IPS-18a (cell line): ENCODE results near the gene SH3RF1.

Source experiments
- H3K27ac ChIP-seq: one replicate; pipeline ENCODE4 v1.5.1; 2013; ENCODE audit warnings: low read length
- H3K27me3 ChIP-seq: one replicate; pipeline ENCODE4 v1.6.1; 2013; ENCODE audit warnings: mild to moderate bottlenecking, low read length; ENCODE audit not compliant: control insufficient read depth, insufficient read depth
- H3K36me3 ChIP-seq: one replicate; pipeline ENCODE4 v1.6.1; 2013; ENCODE audit warnings: low read depth, low read length; ENCODE audit not compliant: control insufficient read depth
- H3K4me1 ChIP-seq: one replicate; pipeline ENCODE4 v1.6.1; 2013; ENCODE audit warnings: low read depth, low read length; ENCODE audit not compliant: control insufficient read depth
- H3K4me3 ChIP-seq: one replicate; pipeline ENCODE4 v1.5.1; 2013; ENCODE audit warnings: low read length
- H3K9ac ChIP-seq: one replicate; pipeline ENCODE4 v1.6.1; 2013; ENCODE audit warnings: mild to moderate bottlenecking, low read length, moderate library complexity
- H3K9me3 ChIP-seq: one replicate; pipeline ENCODE4 v1.6.1; 2013; ENCODE audit warnings: low read depth, low read length; ENCODE audit not compliant: control insufficient read depth

The SH3RF1 gene

DNA sequence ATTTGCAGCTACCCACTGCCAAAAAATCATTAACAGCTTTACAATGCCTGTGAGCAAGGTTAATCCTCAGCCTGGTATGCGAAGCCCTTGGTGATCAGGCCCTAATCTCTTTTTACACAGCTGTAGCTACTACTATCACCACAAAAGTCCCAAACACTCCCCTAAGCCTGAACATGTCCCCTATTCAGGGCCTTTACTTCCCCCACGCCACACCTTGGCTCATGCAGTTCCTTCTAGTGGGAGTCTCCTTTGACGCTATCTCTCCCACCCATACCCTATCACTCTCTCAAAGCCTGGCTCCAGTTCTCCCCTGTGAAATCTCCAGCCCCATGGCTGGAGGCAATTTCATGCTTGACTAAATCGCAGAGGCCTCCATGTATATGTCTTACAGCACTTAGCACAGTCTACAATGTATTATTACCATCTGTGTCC is 170.1 kb downstream of the SH3RF1 start:
- peaks cover 11% of the 10 kb centered on the region for H3K4me1 ChIP-seq
- no peak overlapping the region for H3K27ac ChIP-seq
- no peak overlapping the region for H3K4me3 ChIP-seq
- no peaks in the 10 kb centered on the region for H3K9me3 ChIP-seq
- peaks cover 6% of the 10 kb centered on the region for H3K36me3 ChIP-seq
- H3K9ac ChIP-seq = no peak overlapping the region
- no peaks in the 10 kb centered on the region for H3K27me3 ChIP-seq

DNA sequence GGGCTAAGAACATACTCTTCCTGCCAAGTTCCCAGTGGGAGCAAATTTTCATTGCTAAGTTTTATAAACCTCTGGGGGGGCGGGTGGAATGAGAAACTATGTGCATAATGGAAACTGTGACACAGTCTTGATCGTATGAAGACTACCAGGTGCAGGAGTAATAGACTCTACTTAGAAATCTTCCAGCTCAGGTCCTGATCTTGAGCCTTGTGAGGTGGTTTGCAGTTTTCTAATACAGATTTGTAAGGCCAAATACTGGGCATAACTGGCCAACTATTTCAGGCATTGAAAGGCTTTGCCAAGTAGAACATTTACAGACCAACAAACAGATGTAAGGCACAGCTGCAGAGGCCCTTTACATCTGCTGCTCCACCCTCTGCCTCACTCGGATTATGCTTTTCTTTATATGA is 171.0 kb downstream of the SH3RF1 start:
- no peak overlapping the region for H3K27ac ChIP-seq
- H3K27me3 ChIP-seq = no peaks in the 10 kb centered on the region
- peaks cover 11% of the 10 kb centered on the region for H3K4me1 ChIP-seq
- no peaks in the 10 kb centered on the region for H3K9me3 ChIP-seq
- peaks cover 6% of the 10 kb centered on the region for H3K36me3 ChIP-seq
- H3K4me3 ChIP-seq = no peak overlapping the region
- H3K9ac ChIP-seq = no peak overlapping the region

DNA sequence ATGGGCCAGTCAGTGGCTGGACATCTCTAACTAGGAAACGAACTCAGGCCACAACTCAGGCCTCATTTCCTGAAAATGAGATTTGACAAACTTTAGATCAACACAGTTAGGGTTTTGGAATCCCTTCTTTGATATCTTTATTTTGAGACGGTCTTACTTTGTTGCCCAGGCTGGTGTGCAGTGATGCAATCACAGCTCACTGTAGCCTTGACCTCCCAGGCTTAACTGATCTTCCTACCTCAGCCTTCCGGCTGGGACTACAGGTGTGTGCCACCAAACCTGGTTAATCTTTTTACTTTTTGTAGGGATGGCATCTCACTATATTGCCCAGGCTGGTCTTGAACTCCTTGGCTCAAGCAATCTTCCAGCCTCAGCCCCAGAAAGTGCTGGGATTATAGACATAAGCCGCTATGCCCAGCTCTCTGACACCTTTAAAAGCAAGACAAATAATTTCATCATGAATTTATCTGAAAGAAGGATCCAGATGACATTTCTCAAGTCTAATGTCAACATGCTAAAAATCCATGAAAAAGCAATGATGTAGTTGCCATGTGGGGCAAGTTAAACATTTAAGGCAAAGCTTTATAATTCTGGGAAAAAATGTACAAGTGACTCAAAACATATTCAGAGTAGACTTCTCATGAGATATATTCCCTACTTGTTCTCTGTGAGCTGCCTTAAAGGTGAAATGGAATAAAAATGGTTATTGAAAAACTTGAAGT is 171.6 kb downstream of the SH3RF1 start:
- Histone ChIP-seq H3K9me3 (no peaks in the 10 kb centered on the region), H3K27ac (no peak overlapping the region), H3K4me1 (peaks cover 8% of the 10 kb centered on the region), H3K27me3 (no peaks in the 10 kb centered on the region), H3K36me3 (peaks cover 6% of the 10 kb centered on the region), H3K9ac (no peak overlapping the region), H3K4me3 (no peak overlapping the region)

DNA sequence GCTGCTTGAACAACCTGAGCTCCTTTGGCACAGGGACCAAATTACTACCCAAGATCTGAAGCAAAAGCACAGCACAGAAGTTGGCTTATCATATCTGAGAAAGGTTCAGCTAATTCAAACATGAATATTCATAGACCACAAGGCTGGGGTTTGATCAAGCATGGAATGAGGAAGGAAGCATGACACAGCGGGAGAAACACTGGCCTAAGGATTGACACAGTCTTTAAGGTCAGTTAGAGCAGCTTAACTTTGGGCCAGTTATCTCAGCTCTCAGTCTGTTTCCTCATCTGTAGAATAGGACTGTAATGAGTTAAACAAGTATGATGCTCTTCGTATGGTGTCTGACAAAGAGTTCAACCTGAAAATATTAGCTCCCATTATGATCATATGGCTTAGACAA is 172.2 kb downstream of the SH3RF1 start:
- H3K27me3 ChIP-seq = no peaks in the 10 kb centered on the region
- no peaks in the 10 kb centered on the region for H3K9me3 ChIP-seq
- no peak overlapping the region for H3K27ac ChIP-seq
- H3K9ac ChIP-seq = no peak overlapping the region
- no peak overlapping the region for H3K4me3 ChIP-seq
- peaks cover 6% of the 10 kb centered on the region for H3K36me3 ChIP-seq
- H3K4me1 ChIP-seq = peaks cover 4% of the 10 kb centered on the region

DNA sequence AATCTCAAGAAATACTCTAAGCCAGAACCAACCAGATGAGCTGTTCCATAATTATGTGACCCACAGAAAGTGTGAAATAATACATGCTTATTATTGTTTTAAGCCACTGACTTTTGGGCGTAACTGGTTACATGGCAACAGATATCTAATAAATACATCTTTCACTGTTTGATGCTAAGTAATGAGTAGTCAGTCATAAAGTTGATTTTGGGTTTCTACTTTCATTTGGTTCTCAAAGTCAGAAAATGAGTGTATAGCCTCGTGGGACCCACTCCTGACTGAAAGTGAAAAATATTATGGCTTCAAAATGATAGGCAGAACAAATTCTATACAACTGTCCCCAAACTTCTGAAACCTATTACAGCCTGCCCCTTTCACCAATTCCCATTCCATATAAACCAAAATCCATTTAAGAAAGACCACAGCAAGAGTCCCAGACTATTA is 172.7 kb downstream of the SH3RF1 start:
- H3K9me3 ChIP-seq = no peaks in the 10 kb centered on the region
- H3K9ac ChIP-seq = no peak overlapping the region
- H3K27ac ChIP-seq = no peak overlapping the region
- H3K4me1 ChIP-seq = no peaks in the 10 kb centered on the region
- no peaks in the 10 kb centered on the region for H3K27me3 ChIP-seq
- peaks cover 6% of the 10 kb centered on the region for H3K36me3 ChIP-seq
- H3K4me3 ChIP-seq = no peak overlapping the region

DNA sequence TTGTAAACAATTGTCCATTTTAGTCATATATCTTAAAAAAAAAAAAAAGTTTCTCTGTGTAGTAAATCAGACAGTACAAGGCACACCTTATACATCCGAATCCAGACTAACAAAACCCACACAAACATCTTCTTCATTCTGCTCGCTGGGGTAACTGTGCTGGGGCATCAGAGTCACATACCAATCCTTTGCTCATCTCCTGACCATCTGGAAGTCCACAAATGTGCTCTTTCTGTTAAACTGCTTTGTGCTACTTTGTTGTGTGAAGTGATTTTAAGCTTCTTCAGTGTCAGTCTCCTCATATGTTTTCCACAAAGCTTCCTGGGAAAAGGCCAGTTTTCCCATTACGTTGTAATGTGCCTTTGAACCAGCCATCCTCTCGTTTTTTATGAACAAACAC is 174.5 kb downstream of the SH3RF1 start:
- H3K36me3 ChIP-seq = peaks cover 6% of the 10 kb centered on the region
- H3K9ac ChIP-seq = no peak overlapping the region
- H3K9me3 ChIP-seq = no peaks in the 10 kb centered on the region
- no peak overlapping the region for H3K27ac ChIP-seq
- H3K4me1 ChIP-seq = no peaks in the 10 kb centered on the region
- H3K27me3 ChIP-seq = no peaks in the 10 kb centered on the region
- no peak overlapping the region for H3K4me3 ChIP-seq

DNA sequence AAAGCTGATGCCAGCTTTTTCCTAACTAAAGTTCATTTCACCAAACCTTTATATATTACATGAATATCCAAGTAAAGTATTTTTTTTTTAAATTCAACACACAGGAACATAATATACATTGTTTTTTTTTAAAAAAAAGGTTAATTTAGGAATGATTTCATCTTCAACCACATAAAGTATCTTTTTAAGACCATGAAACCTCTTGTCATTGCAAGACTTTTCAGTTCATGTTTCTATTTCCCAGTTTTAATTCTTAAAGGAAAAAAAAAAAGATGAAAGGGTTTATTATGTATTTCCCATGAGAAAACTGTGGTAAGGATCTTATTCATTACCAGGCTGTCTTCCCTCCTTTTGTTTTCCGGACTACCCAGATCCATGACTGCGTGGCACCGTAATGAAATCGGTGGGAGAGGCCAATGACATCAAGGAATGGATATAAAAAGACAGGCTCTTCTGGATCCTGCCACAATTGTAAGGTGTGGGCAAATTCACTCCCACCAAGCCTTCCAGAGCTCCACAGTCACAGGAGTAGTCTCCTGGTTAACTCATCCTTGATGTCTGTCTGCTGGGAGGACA is 176.0 kb downstream of the SH3RF1 start:
- Histone ChIP-seq H3K27me3 (no peaks in the 10 kb centered on the region), H3K36me3 (peaks cover 6% of the 10 kb centered on the region), H3K4me3 (no peak overlapping the region), H3K27ac (no peak overlapping the region), H3K4me1 (no peaks in the 10 kb centered on the region), H3K9me3 (peaks cover 5% of the 10 kb centered on the region), H3K9ac (no peak overlapping the region)

DNA sequence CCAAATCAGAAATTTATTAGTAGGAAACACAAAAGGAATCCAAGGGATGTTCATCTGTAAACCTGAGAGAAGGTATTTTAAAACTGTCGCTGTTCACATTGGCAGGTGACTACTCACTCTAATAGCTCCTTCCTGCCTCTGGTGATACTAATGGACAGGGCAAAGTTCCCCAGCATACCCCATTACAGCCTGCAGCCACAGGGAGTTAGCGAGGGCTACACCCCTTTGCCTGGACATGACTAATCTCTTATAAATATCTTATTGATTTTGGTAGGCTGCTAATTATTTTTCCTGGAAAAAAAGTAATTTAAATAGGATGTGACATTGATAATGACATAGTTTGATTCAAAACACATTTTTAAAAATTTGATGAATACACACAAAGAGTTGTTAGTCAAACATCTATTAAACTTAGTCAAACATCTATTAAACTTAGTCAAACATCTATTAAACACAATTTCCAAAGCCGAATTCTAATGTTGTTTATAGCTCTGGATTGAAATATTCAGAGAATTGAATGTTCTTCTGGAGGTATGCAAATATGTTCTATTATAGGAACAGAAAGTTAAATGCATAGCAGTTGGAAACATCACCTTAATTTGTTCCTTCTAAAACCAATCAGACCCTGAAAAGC is 177.8 kb downstream of the SH3RF1 start:
- Histone ChIP-seq H3K27ac (no peak overlapping the region), H3K4me1 (no peaks in the 10 kb centered on the region), H3K9me3 (peaks cover 10% of the 10 kb centered on the region), H3K27me3 (no peaks in the 10 kb centered on the region), H3K4me3 (no peak overlapping the region), H3K9ac (no peak overlapping the region), H3K36me3 (peaks cover 6% of the 10 kb centered on the region)

DNA sequence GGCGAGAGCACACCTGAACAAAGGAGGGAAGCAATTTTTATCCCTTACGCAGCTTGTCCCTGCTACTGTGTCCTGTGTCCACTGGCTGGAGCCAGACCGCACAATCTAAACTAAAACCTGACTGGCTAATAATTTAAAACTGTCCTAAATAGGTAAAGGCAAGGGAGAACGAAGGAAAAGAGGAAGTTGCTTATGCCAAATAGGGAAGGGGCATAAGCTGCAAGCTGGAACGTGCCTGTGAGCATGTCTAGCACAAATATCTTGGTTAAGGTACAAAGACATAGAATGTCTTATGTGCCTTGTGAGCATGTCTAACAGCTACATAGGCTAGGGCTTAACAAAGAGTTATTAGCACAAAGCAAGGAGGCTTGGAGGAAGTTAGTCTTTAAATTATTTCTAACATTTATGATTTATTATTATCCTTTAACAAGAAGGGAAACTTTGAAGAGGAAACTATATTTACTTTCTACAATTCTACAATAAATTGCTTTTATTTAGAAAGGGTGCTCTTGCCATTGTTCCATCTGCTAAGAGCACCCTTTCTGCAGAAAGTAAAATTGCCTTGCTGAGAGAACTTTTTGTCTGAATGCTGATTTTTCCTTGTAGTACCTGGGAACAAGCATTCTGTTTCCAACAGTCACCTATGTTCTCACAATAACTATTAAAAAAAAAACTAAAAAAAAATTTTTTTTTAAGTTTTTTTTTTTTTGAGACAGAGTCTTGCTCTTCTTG is 180.1 kb downstream of the SH3RF1 start:
- Histone ChIP-seq H3K4me1 (no peaks in the 10 kb centered on the region), H3K27ac (no peak overlapping the region), H3K9ac (no peak overlapping the region), H3K9me3 (peaks cover 10% of the 10 kb centered on the region), H3K4me3 (no peak overlapping the region), H3K36me3 (peaks cover under 1% of the 10 kb centered on the region), H3K27me3 (no peaks in the 10 kb centered on the region)

DNA sequence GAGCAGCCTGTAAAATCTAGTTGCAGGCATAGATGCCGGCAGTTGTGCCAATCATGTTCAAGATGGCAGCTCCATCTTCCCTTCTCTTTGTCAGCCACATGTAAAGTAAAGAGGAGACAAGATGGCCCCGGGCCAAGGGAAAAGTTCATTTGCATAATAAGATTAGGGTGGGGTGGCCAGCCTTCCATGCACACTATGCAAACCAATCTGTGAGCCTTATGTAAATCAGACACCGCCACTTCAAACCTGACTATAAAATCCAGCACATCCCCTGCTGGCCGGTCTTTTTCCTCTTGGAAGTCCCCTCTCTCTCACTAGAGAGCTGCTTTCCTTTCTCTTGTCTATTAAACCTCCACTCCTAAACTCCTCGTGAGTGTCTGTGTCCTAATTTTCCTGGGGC is 181.8 kb downstream of the SH3RF1 start:
- Histone ChIP-seq H3K36me3 (no peaks in the 10 kb centered on the region), H3K4me3 (no peak overlapping the region), H3K9ac (no peak overlapping the region), H3K4me1 (no peaks in the 10 kb centered on the region), H3K27me3 (no peaks in the 10 kb centered on the region), H3K27ac (no peak overlapping the region), H3K9me3 (peaks cover 10% of the 10 kb centered on the region)

DNA sequence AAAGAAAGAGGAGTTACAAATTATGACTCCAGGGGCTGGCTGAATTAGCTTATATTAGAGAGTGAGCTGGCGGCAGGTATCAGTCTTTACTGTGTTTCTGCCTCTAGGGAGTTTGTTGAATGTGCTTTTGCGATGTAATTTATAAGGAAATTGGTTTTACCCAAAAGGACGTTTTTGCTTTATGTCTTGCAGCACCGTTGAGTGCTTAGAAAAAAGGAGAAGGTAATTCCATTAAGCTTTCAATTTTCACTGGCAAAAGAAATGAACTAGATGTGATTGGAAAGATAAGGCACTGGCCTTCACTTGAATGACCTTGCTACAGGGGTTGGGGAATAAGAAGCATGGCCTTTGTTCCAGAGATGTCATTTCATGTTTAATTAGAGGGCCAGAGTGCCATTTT is 185.8 kb downstream of the SH3RF1 start:
- H3K9me3 ChIP-seq = peaks cover 5% of the 10 kb centered on the region
- no peak overlapping the region for H3K9ac ChIP-seq
- H3K4me3 ChIP-seq = no peak overlapping the region
- no peak overlapping the region for H3K27ac ChIP-seq
- no peaks in the 10 kb centered on the region for H3K27me3 ChIP-seq
- H3K36me3 ChIP-seq = no peaks in the 10 kb centered on the region
- no peaks in the 10 kb centered on the region for H3K4me1 ChIP-seq
